Liver (tissue), 9 donors: ENCODE data around the gene KANK2. TPM values are rescaled to one million over a fixed set of nuclear protein-coding genes. Genes with fewer than 3 reads are reported as not detected.
A peak's percentile ranks its signal among the peaks of the same experiment; 100 is the strongest.

ENCODE experiments used
- DNase-seq: peaks from one replicate; pipeline ENCODE4 v3.0.0-alpha.2; 2017; ENCODE audit warnings: low spot score
- H3K27ac ChIP-seq, 2 donors: one replicate each; pipeline ENCODE4 v1.7.0; 2013; ENCODE audit warnings: inconsistent platforms in 2 of 2, low read length in 2 of 2, control low read depth in 1 of 2, low read depth in 1 of 2, mild to moderate bottlenecking in 1 of 2
- H3K27me3 ChIP-seq, 4 donors: one replicate each; pipeline versions ENCODE4 v1.6.1 to v1.7.0; 2013; ENCODE audit warnings: low read length in 3 of 4, inconsistent platforms in 1 of 4, mild to moderate bottlenecking in 1 of 4, moderate library complexity in 1 of 4; ENCODE audit not compliant: control insufficient read depth in 4 of 4, insufficient read depth in 4 of 4
- H3K36me3 ChIP-seq, 4 donors: one replicate each; pipeline versions ENCODE4 v1.6.1 to v1.7.0; 2013; ENCODE audit warnings: low read length in 3 of 4, mild to moderate bottlenecking in 3 of 4, low read depth in 1 of 4, moderate library complexity in 1 of 4; ENCODE audit not compliant: control insufficient read depth in 4 of 4, insufficient read depth in 3 of 4
- H3K4me1 ChIP-seq, 4 donors: one replicate each; pipeline versions ENCODE4 v1.6.1 to v1.7.0; 2013; ENCODE audit warnings: low read length in 3 of 4, mild to moderate bottlenecking in 3 of 4, moderate library complexity in 1 of 4; ENCODE audit not compliant: control insufficient read depth in 4 of 4, insufficient read depth in 4 of 4
- H3K4me3 ChIP-seq, 3 donors: one replicate each; pipeline versions ENCODE4 v1.6.1 to v1.7.0; 2013; ENCODE audit warnings: low read length in 3 of 3, control low read depth in 1 of 3, low read depth in 1 of 3, mild to moderate bottlenecking in 1 of 3
- H3K9ac ChIP-seq, 2 donors: one replicate each; pipeline ENCODE4 v1.7.0; 2013; ENCODE audit warnings: low read length in 2 of 2, mild to moderate bottlenecking in 2 of 2, moderate library complexity in 2 of 2, control low read depth in 1 of 2, low read depth in 1 of 2
- H3K9me3 ChIP-seq, 4 donors: one replicate each; pipeline versions ENCODE4 v1.6.1 to v1.7.0; 2013; ENCODE audit warnings: low read length in 3 of 4; ENCODE audit not compliant: control insufficient read depth in 4 of 4
- ATF3 ChIP-seq: IDR thresholded peaks from 2 replicates; pipeline ENCODE4 v1.6.1; 2016; ENCODE audit warnings: antibody characterized with exemption
- CTCF ChIP-seq: fragments of 150-350 bp; IDR thresholded peaks from 2 replicates; pipeline ENCODE4 v1.5.1; 2017; ENCODE audit warnings: improper control_type of control experiment, low read depth, low read length; ENCODE audit not compliant: missing input control
- EGR1 ChIP-seq, 2 donors: IDR thresholded peaks; 2 replicates each; pipeline ENCODE4 v1.6.1; 2016 to 2018; ENCODE audit warnings: antibody characterized with exemption in 2 of 2, low read depth in 2 of 2
- FOXA1 ChIP-seq: IDR thresholded peaks from 2 replicates; pipeline ENCODE4 v1.6.1; 2016; ENCODE audit warnings: antibody characterized with exemption
- FOXA2 ChIP-seq: IDR thresholded peaks from 2 replicates; pipeline ENCODE4 v1.6.1; 2016; ENCODE audit warnings: antibody characterized with exemption
- GABPA ChIP-seq, 2 donors: IDR thresholded peaks in 1 of 2; conservative IDR thresholded peaks in 1 of 2; 2 replicates each; pipeline ENCODE4 v1.6.1; 2016; ENCODE audit warnings: antibody characterized with exemption in 2 of 2, mild to moderate bottlenecking in 1 of 2, moderate library complexity in 1 of 2
- HNF4A ChIP-seq, 2 donors: conservative IDR thresholded peaks; 2 replicates each; pipeline ENCODE4 v1.6.1; 2016; ENCODE audit warnings: antibody characterized with exemption in 2 of 2, mild to moderate bottlenecking in 2 of 2
- JUND ChIP-seq, 2 donors: IDR thresholded peaks; 2 replicates each; pipeline ENCODE4 v1.6.1; 2016; ENCODE audit warnings: antibody characterized with exemption in 2 of 2
- MAX ChIP-seq: IDR thresholded peaks from 2 replicates; pipeline ENCODE4 v1.6.1; 2016; ENCODE audit warnings: antibody characterized with exemption
- NR2F2 ChIP-seq: IDR thresholded peaks from 2 replicates; pipeline ENCODE4 v1.6.1; 2016; ENCODE audit warnings: antibody characterized with exemption
- RAD21 ChIP-seq, 2 donors: IDR thresholded peaks; 2 replicates each; pipeline ENCODE4 v1.6.1; 2016; ENCODE audit warnings: antibody characterized with exemption in 2 of 2, mild to moderate bottlenecking in 2 of 2
- REST ChIP-seq: IDR thresholded peaks from 2 replicates; pipeline ENCODE4 v1.6.1; 2016; ENCODE audit warnings: antibody characterized with exemption, mild to moderate bottlenecking
- RXRA ChIP-seq, 2 donors: IDR thresholded peaks; 2 replicates each; pipeline ENCODE4 v1.6.1; 2017 to 2018; ENCODE audit warnings: antibody characterized with exemption in 2 of 2, mild to moderate bottlenecking in 1 of 2
- SP1 ChIP-seq: IDR thresholded peaks from 2 replicates; pipeline ENCODE4 v1.6.1; 2018; ENCODE audit warnings: antibody characterized with exemption, mild to moderate bottlenecking
- TAF1 ChIP-seq: conservative IDR thresholded peaks from 2 replicates; pipeline ENCODE4 v1.6.1; 2016; ENCODE audit warnings: antibody characterized with exemption, mild to moderate bottlenecking
- YY1 ChIP-seq: IDR thresholded peaks from 2 replicates; pipeline ENCODE4 v1.6.1; 2016; ENCODE audit warnings: antibody characterized with exemption, mild to moderate bottlenecking
- ZBTB33 ChIP-seq: IDR thresholded peaks from 2 replicates; pipeline ENCODE4 v1.6.1; 2016; ENCODE audit warnings: antibody characterized with exemption
- WGBS: extraction: QIAGEN DNeasy Blood & Tissue Kit; methylation state at CpG from one replicate; pipeline ENCODE4 v1.1.7; 2013; 5-methylcytosine and 5-hydroxymethylcytosine counted together
- polyA plus RNA-seq, 2 donors: library from polyadenylated mRNA; stranded (reverse) in 1 of 2; unstranded in 1 of 2; fragments of 200-250 nt in 1 of 2; fragments of >200 nt in 1 of 2; fragmentation: Nextera tagmentation in 1 of 2; extraction: Ambion mirVana in 1 of 2; gene quantifications; one replicate each; pipeline versions ENCODE4 v1.2.1 to v1.2.3, GENCODE V29; 2013 to 2015
- total RNA-seq, 2 donors: library from RNA; depleted of rRNA; stranded (reverse); fragments of >200 nt; gene quantifications; one replicate each; pipeline ENCODE4 v1.2.3, GENCODE V29; 2014
- donor health status: healthy.
- donor health status: healthy.
- donor health status: healthy.
- donor health status: healthy.
- donor health status: healthy.

Gene KANK2
- total and polyA plus RNA-seq, 4 donors: 15.0 to 67.8 (median 40.6) TPM

- Histone ChIP-seq H3K27ac (peak overlapping the region; percentile 90 to 97), H3K27me3 (no peaks in the 10 kb centered on the region), H3K36me3 (peaks cover 0 to 6% (median 3%) of the 10 kb centered on the region in 4 donors), H3K4me3 (peak overlapping the region in 1 of 3 donors; percentile 63), H3K4me1 (peaks cover 12 to 50% (median 34%) of the 10 kb centered on the region in 4 donors), H3K9ac (no peak overlapping the region), H3K9me3 (no peaks in the 10 kb centered on the region)
- no peak for DNase-seq
- 68% methylated on average over 11 of the region's 11 CpGs for WGBS
- TF ChIP-seq HNF4A (conservative IDR thresholded peaks at IDR 0.05) (no peak), GABPA (IDR thresholded peaks at IDR 0.05 in 1 of 2, conservative IDR thresholded peaks at IDR 0.05 in 1 of 2) (no peak), JUND (IDR thresholded peaks at IDR 0.05) (no peak), NR2F2 (no peak), FOXA2 (no peak), RXRA (IDR thresholded peaks at IDR 0.05) (no peak), REST (no peak), ZBTB33 (no peak), ATF3 (no peak), MAX (no peak), SP1 (no peak), FOXA1 (no peak), YY1 (no peak), EGR1 (IDR thresholded peaks at IDR 0.05; ENCODE audit: low read depth in 2 of 2) (no peak)
These were observed 44.7 kb upstream of the KANK2 start for GRCh38 chr19:11242025-11242424.

- Histone ChIP-seq H3K36me3 (peaks cover 0 to 6% (median 3%) of the 10 kb centered on the region in 4 donors), H3K9me3 (no peaks in the 10 kb centered on the region), H3K4me3 (peak overlapping the region; percentile 63 to 85 (median 70)), H3K9ac (peak overlapping the region; percentile 67 to 85), H3K4me1 (peaks cover 12 to 66% (median 44%) of the 10 kb centered on the region in 4 donors), H3K27ac (peak overlapping the region; percentile 90 to 97), H3K27me3 (no peaks in the 10 kb centered on the region)
- no peak for DNase-seq
- 39% methylated on average over 8 of the region's 8 CpGs for WGBS
- TF ChIP-seq GABPA (IDR thresholded peaks at IDR 0.05 in 1 of 2, conservative IDR thresholded peaks at IDR 0.05 in 1 of 2) (no peak), RAD21 (IDR thresholded peaks at IDR 0.05) (no peak), YY1 (no peak), RXRA (IDR thresholded peaks at IDR 0.05) (no peak), TAF1 (no peak), ATF3 (no peak), CTCF (no peak), EGR1 (IDR thresholded peaks at IDR 0.05; ENCODE audit: low read depth in 2 of 2) (no peak), MAX (no peak), NR2F2 (no peak), FOXA2 (no peak)
These were observed 42.7 kb upstream of the KANK2 start for GRCh38 chr19:11240008-11240444.
